GM18511 (cell line): ENCODE measurements around the gene KRTAP5-2.
"Not testable (repeated sequence)": the region's sequence is repeated elsewhere in the genome, so short reads cannot be mapped to it uniquely, and the experiment has no call there.

Experiments
- ATAC-seq: cut with Tn5 transposase; IDR thresholded peaks from one replicate; pipeline ENCODE4 v1.9.1; 2021; ENCODE audit warnings: mild to moderate bottlenecking, moderate library complexity; ENCODE audit not compliant: unreplicated experiment

The KRTAP5-2 gene

DNA sequence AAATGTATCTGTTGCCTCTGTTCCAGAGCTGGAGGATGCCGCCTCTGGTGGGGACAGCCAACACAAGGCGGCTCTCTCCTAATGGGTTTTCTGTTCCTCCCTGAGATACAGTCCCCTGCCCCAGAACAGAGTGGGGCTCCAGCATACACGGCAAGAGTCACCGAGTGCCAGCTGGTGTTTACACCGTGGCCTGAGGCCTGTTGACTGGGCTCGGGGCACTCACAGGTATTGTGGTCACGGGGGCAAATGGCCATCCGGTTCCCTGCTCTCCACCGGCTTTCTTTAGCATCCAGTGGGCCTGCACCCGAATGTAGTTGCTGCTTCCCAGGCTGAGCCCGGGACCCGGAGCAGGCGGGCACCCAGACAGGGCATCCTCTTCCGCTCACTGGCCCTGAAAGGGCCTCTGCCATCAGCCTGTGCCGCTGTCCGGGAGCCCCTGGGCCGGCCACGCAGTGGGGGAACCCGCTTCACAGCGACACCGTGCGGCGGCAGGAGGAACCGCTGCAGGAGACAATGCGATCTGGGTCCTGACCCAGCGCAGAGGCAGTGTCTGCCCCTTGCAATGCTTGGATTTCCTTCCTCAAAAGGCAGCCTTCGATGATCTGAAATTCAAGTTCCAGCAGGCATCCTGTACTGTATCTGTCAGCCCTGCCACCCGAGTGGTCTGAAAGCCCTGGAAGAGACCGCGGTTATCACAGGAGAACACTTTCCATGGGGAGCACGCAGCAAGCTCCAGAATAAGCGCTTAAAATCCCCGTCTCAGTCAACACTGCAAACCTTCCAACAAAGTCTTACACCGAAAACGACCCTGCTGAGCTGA, 30.6 kb upstream of the KRTAP5-2 start:
- ATAC-seq = no peak

DNA sequence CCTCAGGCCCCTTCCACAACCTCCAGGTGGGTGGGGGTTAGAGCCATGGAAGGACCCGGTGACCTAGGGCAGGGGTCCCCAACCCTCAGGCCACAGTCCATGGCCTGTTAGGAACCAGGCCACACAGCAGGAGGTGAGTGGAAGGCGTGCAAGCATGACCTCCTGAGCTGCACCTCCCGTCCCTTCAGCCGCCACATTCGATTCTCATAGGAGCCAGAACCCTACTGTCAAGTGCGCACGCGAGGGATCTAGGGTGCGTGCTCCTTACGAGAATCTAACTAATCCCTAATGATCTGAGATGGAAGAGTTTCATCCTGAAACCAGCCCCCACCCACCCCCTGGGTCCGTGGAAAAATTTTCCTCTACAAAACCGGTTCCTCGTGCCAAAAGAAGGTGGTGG, 27.4 kb upstream of the KRTAP5-2 start:
- no peak for ATAC-seq

DNA sequence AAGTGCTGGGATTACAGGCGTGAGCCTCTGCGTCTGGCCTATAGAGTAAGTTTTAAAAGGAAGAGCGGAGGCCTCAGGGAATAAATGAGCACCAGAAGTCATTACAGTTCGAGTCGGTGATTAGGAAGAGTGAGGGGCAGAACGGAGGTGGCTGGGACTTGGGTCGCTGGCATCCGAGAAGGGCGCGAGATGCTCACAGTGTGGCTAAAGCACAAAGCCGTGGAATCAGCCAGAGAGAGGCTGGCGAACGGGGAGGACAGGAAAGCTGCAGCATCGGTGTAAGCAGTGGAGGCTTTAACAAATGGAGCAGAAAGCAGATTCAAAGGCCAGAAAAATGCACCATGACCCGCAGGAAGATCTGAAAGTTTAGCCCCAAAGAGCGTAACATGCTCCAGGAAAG, 26.5 kb upstream of the KRTAP5-2 start:
- ATAC-seq = no peak

DNA sequence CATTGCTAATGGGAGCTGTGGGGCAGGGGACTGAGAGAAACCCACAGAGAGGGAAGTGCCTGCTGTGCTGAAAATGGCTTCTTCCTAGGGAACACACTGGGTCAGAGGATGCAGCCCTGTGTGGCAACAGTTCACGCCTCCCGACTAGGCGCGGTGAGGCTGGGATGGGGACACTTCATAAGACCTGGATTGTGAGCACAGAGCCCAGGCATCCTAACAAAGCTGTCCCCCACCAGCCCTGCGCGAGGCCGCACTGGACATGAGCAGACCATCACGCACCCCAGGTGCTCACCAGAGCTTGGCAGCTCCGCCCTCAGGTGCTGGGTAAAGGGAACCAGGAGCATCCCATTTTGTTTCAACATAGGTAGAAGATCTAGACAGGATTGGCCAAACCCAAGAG, 25.6 kb upstream of the KRTAP5-2 start:
- ATAC-seq = no peak

DNA sequence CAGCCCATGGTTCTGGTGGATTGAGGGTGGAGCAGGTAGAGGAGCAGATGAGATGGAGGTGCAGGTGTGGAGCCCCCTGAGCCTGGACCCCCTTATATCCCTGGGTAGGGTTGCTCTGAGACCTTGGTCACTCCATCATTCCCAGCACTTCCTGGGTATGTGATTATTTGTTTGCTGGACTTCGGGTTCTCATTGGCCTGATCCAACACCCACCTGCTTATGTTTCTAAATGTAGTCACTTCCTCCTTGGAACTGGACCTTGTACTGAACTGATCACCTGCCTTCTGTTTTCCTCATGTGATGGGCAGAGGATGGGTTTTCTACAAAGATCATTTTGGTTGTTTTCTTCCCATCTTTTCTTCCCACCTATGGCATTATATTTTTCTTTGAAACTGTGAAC, 24.0 kb upstream of the KRTAP5-2 start, which contains the start of gene KRTAP5-4:
Gene KRTAP5-4, minus strand, starts transcription at position 53 of the 400 bp plus-strand sequence. Its CDS starts 45 bp downstream, at position 8.
- ATAC-seq = no peak

DNA sequence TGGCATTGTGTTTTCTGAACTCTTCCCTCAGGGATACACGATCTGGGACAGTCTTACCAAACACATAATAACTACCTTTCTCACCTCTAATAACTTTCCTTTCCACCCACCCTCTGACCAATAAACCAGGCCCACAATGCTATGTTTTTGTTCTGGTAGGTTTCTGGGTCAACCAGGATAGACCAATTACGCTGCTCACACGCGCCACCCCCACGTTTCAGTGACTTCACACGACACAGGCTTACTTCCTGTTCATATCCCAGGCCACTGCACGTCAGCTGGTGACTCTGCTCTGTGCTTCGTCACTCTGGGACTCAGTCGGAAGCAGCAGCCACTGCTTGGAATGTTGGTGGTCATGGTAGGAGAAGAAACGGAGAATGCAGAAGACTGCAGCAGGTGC, 21.4 kb upstream of the KRTAP5-2 start:
- ATAC-seq = no peak

DNA sequence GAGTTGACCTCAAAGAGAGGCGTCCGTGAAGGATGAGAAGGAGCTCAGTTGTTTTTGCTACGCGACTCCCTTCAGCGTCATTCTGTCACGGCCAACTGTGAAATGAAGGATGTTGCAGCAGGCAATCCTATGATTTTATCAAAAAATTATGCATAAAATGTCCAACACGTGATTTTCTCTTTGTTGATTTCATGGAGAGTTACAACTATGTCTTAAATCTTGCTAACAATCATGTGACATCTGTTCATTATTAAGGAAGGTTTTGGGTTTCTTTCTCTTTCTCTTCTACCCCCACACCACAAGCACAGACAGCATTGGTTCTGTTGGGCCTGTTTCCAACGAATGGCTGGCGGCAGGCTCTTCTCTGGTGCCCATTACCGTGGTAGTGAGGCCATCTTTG, 20.1 kb upstream of the KRTAP5-2 start:
- no peak for ATAC-seq

DNA sequence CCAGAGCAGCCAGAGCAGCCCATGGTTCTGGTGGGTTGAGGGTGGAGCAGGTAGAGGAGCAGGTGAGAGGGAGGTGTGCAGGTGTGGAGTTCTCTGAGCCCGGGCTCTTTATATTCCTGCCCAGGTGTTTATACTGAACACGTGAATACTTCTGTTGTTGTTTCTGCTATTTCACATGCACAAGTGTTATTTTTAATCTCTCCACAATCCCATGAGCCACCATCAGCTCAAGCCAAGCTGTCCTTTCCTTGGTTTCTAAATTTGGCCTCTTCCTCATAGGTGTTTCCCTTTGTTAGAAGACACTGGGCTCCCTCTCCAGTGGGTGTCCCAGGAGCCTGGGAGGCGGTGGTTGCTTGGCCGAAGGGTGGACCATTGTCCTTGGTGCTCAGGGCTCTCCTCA, 10.3 kb upstream of the KRTAP5-2 start, which contains the start of gene KRTAP5-3:
Gene KRTAP5-3, minus strand, starts transcription at position 101 of the 400 bp plus-strand sequence. Its CDS starts 78 bp downstream, at position 23.
- ATAC-seq = no peak

DNA sequence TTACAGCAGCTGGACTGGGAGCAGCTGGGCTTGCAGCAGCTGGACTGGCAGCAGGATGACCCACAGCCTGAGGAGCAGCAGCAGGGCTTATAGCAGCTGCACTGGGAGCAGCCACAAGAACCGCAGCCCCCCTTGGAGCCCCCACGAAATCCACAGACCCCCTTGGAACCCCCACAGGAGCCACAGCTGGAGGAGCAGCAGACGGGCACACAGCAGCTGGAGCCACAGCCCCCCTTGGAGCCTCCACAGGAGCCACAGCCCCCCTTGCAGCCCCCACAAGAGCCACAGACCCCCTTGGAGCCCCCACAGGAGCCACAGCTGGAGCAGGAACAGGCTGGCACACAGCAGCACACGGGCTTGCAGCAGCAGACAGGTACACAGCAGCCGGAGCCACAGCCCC, 9.8 kb upstream of the KRTAP5-2 start:
- ATAC-seq = not testable (repeated sequence)

DNA sequence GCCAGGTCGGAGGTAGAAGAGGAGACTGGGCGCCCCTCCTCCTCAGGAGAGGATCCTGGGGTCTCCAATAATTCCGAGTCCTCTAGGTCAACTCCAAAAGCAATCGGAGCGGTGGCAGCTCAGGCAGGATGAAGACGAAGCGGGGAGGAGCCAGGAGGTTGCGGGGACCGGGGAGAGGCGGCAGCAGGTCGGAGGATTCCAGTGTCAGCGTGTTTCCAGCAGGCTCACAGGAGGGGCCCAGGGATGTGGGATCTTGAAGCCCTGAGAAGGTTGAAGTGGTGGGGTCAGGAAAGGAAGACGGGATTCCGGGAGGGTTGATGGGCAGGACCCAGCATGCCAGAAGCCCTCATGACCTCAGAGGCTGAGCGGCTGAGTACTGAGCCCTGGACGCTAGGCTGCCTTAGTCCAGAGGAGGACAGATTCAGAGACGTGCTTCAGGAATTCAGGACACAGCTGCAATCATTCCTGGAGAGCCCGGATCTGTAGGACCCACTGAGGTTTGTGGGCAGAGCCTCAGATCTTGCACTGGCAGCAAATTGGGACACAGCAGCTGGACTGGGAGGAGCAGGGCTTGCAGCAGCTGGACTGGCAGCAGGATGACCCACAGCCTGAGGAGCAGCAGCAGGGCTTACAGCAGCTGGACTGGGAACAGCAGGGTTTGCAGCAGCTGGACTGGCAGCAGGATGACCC, 9.2 kb upstream of the KRTAP5-2 start:
- ATAC-seq = not testable (repeated sequence)

DNA sequence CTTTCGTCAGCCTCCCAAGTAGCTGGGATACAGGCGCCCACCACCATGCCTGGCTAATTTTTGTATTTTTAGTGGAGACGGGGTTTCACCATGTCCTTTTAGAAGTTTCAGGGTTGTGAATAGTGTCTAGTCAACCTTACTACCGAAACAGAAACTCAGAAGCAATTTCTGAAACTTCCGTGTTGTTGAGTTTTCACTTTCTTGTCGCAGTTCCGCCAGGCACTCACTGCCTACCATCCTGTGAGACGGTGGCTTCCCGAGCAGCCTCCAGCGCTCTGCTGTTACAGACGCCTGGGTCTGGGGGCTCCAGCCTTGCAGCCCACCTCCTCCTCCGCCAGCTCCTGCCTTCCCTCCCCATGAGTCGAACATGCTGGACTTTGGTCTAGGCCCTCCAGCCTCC, 7.8 kb upstream of the KRTAP5-2 start:
- peak; percentile 96 for ATAC-seq

DNA sequence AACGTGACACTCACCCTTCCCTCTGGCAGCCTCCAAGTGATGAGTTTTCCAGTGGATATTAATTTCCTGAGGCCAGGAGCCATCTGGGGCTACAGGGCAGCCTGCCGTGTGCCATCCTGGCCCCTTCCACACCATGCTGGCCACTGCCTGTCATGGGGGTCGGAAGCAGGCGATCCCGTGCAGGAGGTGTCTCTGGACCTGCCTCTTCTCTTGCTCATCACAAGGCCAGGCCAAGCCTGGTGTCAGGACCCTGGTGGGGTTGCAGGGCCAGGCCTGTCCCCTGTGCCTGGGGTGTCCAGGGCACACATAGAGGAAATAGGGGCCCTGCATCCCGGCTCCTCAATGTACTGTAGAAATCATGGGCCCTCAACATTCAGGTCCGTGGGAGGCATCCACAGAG, 6.6 kb upstream of the KRTAP5-2 start:
- ATAC-seq = no peak

DNA sequence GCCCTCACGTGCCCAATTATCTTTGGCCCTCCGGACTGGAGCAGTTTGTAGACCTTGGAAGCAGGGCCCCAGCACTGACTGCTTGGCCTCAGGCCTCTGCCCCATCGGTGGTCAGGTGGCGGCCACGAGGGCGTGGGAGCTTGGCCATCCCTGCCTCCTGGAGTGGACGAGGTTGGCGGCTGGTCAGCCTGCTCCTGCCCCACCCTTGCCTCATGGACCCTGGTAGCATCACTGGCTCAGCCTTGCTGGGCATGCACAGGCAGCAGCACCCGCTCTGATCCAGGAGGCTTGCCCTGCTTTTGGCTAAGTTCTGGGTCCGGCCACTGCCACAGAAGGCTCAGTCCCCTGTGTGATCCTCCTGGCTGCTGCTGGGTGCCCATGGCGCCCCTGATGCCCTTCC, 6.1 kb upstream of the KRTAP5-2 start:
- no peak for ATAC-seq

DNA sequence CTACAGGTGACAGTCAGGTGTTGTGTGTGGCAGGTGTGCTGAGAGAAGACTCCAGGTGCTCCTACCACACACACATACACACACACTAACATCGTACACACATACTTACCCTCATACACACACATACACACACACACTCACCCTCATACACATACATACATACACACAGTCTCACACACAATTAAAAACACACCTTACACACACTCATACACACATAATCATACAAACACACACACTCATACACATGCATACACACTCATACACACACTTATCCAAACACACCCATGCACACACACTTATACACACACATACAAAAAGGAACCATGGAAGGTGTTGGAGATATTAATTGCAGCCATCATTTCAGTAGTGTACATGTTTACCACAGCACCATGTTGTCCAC, 5.5 kb upstream of the KRTAP5-2 start:
- ATAC-seq = no peak

DNA sequence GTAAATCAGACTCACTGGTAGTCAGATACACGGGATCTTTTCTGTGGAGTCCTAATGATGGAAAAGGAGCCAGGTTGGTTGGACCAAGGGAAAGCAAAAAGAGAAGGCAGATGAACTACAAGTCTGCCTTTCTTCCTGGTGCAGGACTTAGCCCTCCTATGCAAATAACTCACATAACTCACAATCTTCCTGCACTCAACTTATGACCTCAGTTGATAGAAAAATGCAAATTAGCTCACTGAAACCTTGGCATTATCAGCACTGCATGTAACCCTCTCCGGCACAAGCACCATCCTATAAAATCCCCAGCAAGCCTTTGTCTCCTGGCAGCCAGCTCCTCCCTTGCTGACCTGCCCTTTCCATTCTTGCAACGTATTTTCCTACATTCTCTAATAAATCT, 3.6 kb upstream of the KRTAP5-2 start:
- not testable (repeated sequence) for ATAC-seq

DNA sequence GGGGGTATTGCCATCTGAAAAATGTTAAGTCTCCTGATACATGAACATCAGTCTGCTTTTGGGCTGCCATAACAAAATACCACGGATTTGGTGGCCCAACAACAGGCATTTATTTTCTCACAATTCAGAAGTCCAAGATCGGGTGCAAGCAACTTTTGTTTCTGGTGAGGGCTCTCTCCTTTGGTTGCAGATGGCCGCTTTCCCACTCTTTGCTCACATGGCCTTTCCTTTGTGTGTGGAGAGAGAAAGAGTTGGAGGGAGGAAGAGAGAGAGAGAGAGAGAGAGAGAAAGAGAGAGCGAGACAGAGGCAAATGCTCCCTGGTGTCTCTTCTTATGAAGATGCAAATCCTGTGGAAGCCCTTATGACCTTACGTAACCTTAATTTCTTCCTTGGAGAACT, 2.5 kb upstream of the KRTAP5-2 start:
- ATAC-seq = no peak

DNA sequence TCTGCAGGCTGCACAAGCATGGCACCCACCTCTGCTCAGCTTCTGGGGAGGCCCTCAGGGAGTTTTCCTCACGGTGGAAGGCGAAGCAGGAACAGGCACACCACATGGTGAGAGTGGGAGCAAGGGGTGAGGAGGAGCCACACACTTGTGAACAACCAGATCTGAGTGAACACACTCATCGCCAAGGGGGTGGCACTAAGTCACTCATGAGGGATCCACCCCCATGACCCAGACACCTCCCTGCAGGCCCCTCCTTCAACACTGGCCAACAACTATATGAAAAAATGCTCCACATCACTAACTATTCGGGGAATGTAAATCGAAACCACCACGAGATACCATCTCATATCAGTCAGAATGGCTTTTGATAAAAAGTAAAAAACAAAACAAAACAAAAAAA, 722 bp upstream of the KRTAP5-2 start:
- ATAC-seq = no peak

DNA sequence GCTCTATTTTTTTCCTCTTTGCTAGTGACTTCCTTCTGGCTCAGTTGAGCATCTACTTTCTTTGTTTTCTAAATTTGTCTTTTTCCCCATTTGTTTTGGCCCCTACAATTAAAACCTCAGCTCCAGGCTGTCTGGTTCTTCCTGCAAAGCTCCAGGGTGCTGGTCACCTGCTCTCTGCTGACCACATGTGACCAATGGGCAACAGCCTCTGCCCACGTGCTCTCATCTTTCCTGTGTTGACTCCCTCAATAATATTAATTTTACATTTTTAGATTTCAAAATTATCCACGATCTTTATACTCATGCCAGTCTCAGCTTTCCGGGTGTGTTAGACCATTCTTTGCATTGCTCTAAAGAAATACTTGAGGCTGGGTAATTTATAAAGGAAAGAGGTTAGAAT, 312 bp upstream of the KRTAP5-2 start:
- ATAC-seq = not testable (repeated sequence)

DNA sequence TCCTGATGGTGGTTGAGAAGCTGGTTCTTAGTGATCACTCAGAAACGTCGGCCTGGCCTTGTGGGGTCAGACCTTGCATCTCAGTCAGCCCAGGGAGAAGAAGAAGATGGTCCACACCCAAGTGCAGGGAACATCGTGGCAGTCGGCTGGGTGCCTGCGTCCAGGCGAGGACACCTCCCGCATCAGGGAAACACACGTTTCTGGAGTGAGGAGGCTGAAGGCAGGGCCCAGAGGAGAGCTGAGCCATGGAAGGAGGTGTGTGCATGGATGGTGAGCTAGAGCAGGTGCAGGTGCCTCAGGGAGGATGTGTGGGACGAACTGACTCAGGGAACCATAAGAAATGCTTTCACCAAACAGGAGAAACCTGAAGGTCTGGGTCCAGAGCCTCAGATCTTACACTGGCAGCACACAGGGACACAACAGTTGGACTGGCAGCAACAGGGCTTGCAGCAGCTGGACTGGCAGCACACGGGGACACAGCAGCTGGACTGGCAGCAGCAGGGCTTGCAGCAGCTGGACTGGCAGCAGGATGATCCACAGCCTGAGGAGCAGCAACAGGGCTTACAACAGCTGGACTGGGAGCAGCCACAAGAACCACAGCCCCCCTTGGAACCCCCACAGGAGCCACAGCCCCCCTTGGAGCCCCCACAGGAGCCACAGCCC, 632 bp downstream of the KRTAP5-2 start:
- ATAC-seq = no peak

DNA sequence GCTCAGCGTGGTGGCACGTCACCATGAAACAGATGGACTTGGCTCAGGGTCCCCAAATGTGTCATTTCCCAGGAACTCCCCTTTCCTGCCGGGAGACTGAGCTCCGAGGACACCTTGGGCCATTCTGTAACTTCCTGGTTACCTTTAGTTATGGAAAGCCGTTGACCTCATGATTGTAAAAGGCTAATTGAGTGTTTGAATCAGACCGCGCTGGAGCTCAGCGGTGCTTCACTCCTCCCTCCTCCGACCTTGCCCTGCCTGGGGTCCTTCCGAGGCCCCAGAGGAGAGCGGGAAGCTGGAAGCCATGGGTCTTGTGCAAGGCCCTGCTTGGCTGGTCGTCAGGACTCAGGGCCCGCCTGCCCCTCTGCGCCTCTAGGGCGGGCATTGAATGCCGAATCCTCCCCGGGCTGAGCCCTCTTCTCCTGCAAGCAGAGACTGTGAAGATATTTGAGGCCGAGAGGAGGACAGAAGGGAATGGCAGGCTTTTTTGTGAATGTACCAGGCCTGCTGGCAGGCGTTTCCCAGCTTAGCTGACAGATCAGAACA, 1.4 kb downstream of the KRTAP5-2 start:
- not testable (repeated sequence) for ATAC-seq

DNA sequence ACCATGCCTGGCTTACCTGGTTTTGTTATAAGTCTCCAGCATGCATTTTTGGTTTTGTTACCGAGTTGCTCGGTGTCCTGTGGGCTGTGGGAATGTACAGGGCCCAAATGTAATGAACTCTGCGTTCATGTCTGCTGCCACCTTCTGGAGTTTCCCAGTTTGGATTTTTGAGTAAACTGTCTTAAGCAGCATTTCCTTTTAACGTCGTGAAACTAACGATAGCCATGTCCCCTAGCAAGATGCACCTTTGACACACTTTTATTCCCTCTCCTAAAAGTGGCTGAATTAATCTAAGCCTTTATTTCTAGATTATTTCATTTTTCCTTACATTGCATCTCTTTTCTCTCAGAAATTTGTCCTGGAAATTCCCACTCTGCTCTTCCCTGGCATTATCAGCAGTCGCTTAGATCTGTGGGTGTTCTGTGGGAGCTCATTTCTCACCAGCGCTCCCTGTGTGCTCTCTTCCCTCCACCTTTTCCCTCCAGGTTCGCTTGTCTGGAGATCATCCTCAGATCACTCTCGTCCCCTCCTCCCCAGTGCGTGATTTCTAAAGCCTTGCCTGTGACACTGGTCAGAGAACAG, 2.0 kb downstream of the KRTAP5-2 start:
- not testable (repeated sequence) for ATAC-seq
